A549 (cell line): ENCODE results near the gene PSMB7. TPM values are rescaled to one million over a fixed set of nuclear protein-coding genes. Genes with fewer than 3 reads are reported as not detected.

Experiments
- ATAC-seq, 2 experiments: fragments of 200-7000 bp in 1 of 2; fragments of >200 bp in 1 of 2; cut with Nextera tagmentation in 1 of 2; cut with Tn5 transposase in 1 of 2; 3 replicates each; pipeline versions ENCODE4 v1.8.0 to v1.9.1; 2018 to 2020; ENCODE audit warnings: mild to moderate bottlenecking in 1 of 2, moderate library complexity in 1 of 2
- CTCF ChIA-PET: fragments of 300-600 bp; sonication (Branson Sonifier 250); formaldehyde crosslinking; extraction: SDS; loops from one replicate; lab custom pipeline; 2021; ENCODE audit warnings: antibody characterized with exemption, inconsistent platforms; lab: Yijun Ruan, JAX
- POLR2A ChIA-PET: fragments of 350-600 bp; formaldehyde crosslinking; extraction: SDS; loops from one replicate; lab custom pipeline; 2021; ENCODE audit warnings: antibody characterized with exemption, inconsistent platforms; lab: Yijun Ruan, JAX
- DNase-seq, 2 experiments: peaks; one replicate each; pipeline versions ENCODE4 v3.0.0 to v3.0.0-alpha.2; 2011 to 2016; ENCODE audit warnings: low read depth in 1 of 2, low spot score in 1 of 2
- FAIRE-seq: peaks from 2 replicates; lab custom pipeline; 2011; peaks lifted over from hg19 to GRCh38; lab: Jason Lieb, UNC
- H3K27ac ChIP-seq, 2 experiments: fragments of >200 bp; sonication (Bioruptor Twin); formaldehyde crosslinking; 3 replicates each; pipeline ENCODE4 v1.5.1; 2016 to 2017
- H3K4me1 ChIP-seq: fragments of >200 bp; sonication (Bioruptor Twin); formaldehyde crosslinking; 3 replicates; pipeline ENCODE4 v1.6.1; 2016
- H3K4me2 ChIP-seq: fragments of >200 bp; sonication (Bioruptor Twin); formaldehyde crosslinking; 3 replicates; pipeline ENCODE4 v1.6.1; 2016
- H3K4me3 ChIP-seq: fragments of >200 bp; sonication (Bioruptor Twin); formaldehyde crosslinking; 3 replicates; pipeline ENCODE4 v1.5.1; 2016
- H3K9me3 ChIP-seq: fragments of >200 bp; sonication (Bioruptor Twin); formaldehyde crosslinking; 3 replicates; pipeline ENCODE4 v1.6.1; 2016
- BHLHE40 ChIP-seq: IDR thresholded peaks from 2 replicates; pipeline ENCODE4 v1.6.1; 2012; ENCODE audit warnings: low read depth, low read length, inconsistent platforms
- CBX2 ChIP-seq: fragments of 200-600 bp; sonication (generic); IDR thresholded peaks from 2 replicates; pipeline ENCODE4 v1.6.1; 2016; ENCODE audit warnings: low read depth, mild to moderate bottlenecking, borderline replicate concordance
- CBX8 ChIP-seq: fragments of 200-600 bp; sonication (generic); IDR thresholded peaks from 2 replicates; pipeline ENCODE4 v1.6.1; 2016
- CEBPB ChIP-seq, 2 experiments: fragments of >200 bp in 1 of 2; sonication (Bioruptor Twin) in 1 of 2; formaldehyde crosslinking in 1 of 2; IDR thresholded peaks; 2 replicates each; pipeline ENCODE4 v1.6.1; 2012 to 2016
- EP300 ChIP-seq, 2 experiments: fragments of >200 bp; sonication (Bioruptor Twin); formaldehyde crosslinking; IDR thresholded peaks; 2 replicates in 1 of 2; 3 replicates in 1 of 2; pipeline ENCODE4 v1.6.1; 2016 to 2017
- ESRRA ChIP-seq: fragments of 150-350 bp; IDR thresholded peaks from 2 replicates; pipeline ENCODE4 v1.6.1; 2014; ENCODE audit warnings: mild to moderate bottlenecking, low read length, borderline replicate concordance
- FOSL2 ChIP-seq, 2 experiments: fragments of 450-650 bp in 1 of 2; fragments of >200 bp in 1 of 2; sonication (Bioruptor Twin) in 1 of 2; formaldehyde crosslinking; IDR thresholded peaks; 2 replicates each; pipeline versions ENCODE4 v1.5.0 to v1.6.1; 2016 to 2020; ENCODE audit warnings: mild to moderate bottlenecking in 1 of 2, moderate library complexity in 1 of 2
- FOXS1 ChIP-seq: fragments of 250-450 bp; sonication (Bioruptor Pico); IDR thresholded peaks from 2 replicates; pipeline ENCODE4 v1.5.0; 2020; ENCODE audit warnings: mild to moderate bottlenecking, moderate library complexity
- HDAC2 ChIP-seq: fragments of 200-600 bp; sonication (generic); IDR thresholded peaks from 2 replicates; pipeline ENCODE4 v1.6.1; 2016
- MAZ ChIP-seq: fragments of 150-350 bp; IDR thresholded peaks from 2 replicates; pipeline ENCODE4 v1.6.1; 2014; ENCODE audit warnings: antibody characterized with exemption, low read depth, low read length, borderline replicate concordance
- MYC ChIP-seq: IDR thresholded peaks from 2 replicates; pipeline ENCODE4 v1.6.1; 2012; ENCODE audit warnings: mild to moderate bottlenecking, inconsistent platforms, low read length, improper control_type of control experiment, borderline replicate concordance
- NPAS2 ChIP-seq: fragments of 250-450 bp; sonication (Bioruptor Pico); IDR thresholded peaks from 2 replicates; pipeline ENCODE4 v1.8.0; 2022; ENCODE audit warnings: mild to moderate bottlenecking, moderate library complexity, borderline replicate concordance
- RAD21 ChIP-seq, 2 experiments: fragments of >200 bp in 1 of 2; sonication (Bioruptor Twin) in 1 of 2; formaldehyde crosslinking in 1 of 2; IDR thresholded peaks in 1 of 2; conservative IDR thresholded peaks in 1 of 2; 2 replicates in 1 of 2; 3 replicates in 1 of 2; pipeline ENCODE4 v1.6.1; 2012 to 2018; ENCODE audit warnings: inconsistent platforms in 1 of 2
- RCOR1 ChIP-seq: fragments of 150-350 bp; IDR thresholded peaks from 2 replicates; pipeline ENCODE4 v1.6.1; 2014; ENCODE audit warnings: antibody characterized with exemption, low read length, low read depth
- TP53 ChIP-seq: fragments of 250-450 bp; sonication (Bioruptor Pico); IDR thresholded peaks from 2 replicates; pipeline ENCODE4 v1.5.0; 2021; ENCODE audit warnings: mild to moderate bottlenecking, moderate library complexity
- ZC3H11A ChIP-seq: fragments of 450-650 bp; IDR thresholded peaks from 2 replicates; pipeline ENCODE4 v1.6.1; 2014; ENCODE audit warnings: antibody characterized with exemption, mild to moderate bottlenecking
- ZSCAN20 ChIP-seq: fragments of 250-450 bp; sonication (Bioruptor Pico); IDR thresholded peaks from 2 replicates; pipeline ENCODE4 v1.8.0; 2022; ENCODE audit warnings: mild to moderate bottlenecking, moderate library complexity
- WGBS: methylation state at CpG from one replicate; pipeline ENCODE4 v1.1.6; 2017; ENCODE audit errors: missing lambda C conversion rate; 5-methylcytosine and 5-hydroxymethylcytosine counted together
- polyA plus RNA-seq, 4 experiments: library from polyadenylated mRNA; depleted of rRNA in 3 of 4; stranded (reverse); fragments of >200 nt; fragmentation: RNase III in 1 of 4; extraction: RNeasy Plus Mini Kit Qiagen cat#74134 plus additional on column Dnase treatment in 1 of 4; gene quantifications; 2 replicates in 3 of 4; 3 replicates in 1 of 4; pipeline ENCODE4 v1.2.3, GENCODE V29; 2011 to 2017
- TF ChIP-seq, protein P1 (sequence below): IDR thresholded peaks from 2 replicates; pipeline ENCODE4 v1.6.1; 2012
- TF ChIP-seq, protein P2 (sequence below): fragments of >200 bp; sonication (Bioruptor Twin); formaldehyde crosslinking; IDR thresholded peaks from 2 replicates; pipeline ENCODE4 v1.6.1; 2016
- TF ChIP-seq, protein P3 (sequence below): fragments of 200-600 bp; sonication (generic); IDR thresholded peaks from 2 replicates; pipeline ENCODE4 v1.6.1; 2016; ENCODE audit warnings: antibody characterized with exemption, mild to moderate bottlenecking, moderate library complexity
- TF ChIP-seq, protein P4 (sequence below): fragments of >200 bp; sonication (Bioruptor Twin); formaldehyde crosslinking; IDR thresholded peaks from 3 replicates; pipeline ENCODE4 v1.6.1; 2016
- TF ChIP-seq, protein P5 (sequence below): IDR thresholded peaks from 2 replicates; pipeline ENCODE4 v1.6.1; 2012

Gene PSMB7
- polyA plus RNA-seq, 2 of the 4 experiments (the other 2 are of a cell fraction), result 332 to 418 TPM

DNA sequence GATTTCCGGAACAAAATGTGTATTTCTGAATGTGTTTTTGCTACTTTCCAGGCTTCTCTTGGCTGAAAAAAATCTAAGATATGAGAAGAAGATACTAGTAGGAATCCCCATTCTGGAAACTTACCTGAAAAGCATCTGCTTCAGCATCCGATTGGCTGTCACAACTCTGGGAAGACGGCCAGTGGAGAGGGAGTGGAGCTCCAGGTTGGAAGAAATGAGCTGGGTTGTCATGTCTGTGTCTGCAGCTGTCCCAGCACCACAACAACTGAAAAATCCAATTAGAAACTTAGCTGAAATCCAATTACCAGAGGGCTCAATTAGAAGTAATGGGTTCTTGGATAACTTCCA lies 3.0 kb downstream of the PSMB7 start:
- peak overlapping the region; percentile 61 to 72; a peak in 5 of 6 replicates for H3K27ac ChIP-seq
- DNase-seq, result no peak
- no peak overlapping the region for H3K4me3 ChIP-seq
- peak overlapping the region; percentile 60 for H3K4me2 ChIP-seq
- TF ChIP-seq FOSL2 (IDR thresholded peaks at IDR 0.05), result no peak
- TF ChIP-seq FOSL2 (CRISPR knock-in tag; IDR thresholded peaks at IDR 0.05), result 0 out of 2 replicates have a peak, but pooled peaks have one; percentile 2
- no peak for TF ChIP-seq CBX2
- TF ChIP-seq, all 56 proteins: peak for 1
- Histone ChIP-seq H3K4me1 (peaks cover 42% of the 10 kb centered on the region), H3K9me3 (0 out of 3 replicates have a peak, but pooled peaks cover 3% of the 10 kb centered on the region)
- WGBS, result 55% methylated on average over 3 of the region's 3 CpGs
- ChIA-PET POLR2A (interaction anchor here (0.6 kb wide), 1 partner anchor 220 kb away, joined by 3 read pairs; no protein-coding TSS in a partner anchor), CTCF (interaction anchor here (1.3 to 26.5 kb wide), 2 partner anchors 10 to 19 kb away, joined by 5 to 429 read pairs; no protein-coding TSS in a partner anchor)
- no peak for FAIRE-seq
- no peak for ATAC-seq

DNA sequence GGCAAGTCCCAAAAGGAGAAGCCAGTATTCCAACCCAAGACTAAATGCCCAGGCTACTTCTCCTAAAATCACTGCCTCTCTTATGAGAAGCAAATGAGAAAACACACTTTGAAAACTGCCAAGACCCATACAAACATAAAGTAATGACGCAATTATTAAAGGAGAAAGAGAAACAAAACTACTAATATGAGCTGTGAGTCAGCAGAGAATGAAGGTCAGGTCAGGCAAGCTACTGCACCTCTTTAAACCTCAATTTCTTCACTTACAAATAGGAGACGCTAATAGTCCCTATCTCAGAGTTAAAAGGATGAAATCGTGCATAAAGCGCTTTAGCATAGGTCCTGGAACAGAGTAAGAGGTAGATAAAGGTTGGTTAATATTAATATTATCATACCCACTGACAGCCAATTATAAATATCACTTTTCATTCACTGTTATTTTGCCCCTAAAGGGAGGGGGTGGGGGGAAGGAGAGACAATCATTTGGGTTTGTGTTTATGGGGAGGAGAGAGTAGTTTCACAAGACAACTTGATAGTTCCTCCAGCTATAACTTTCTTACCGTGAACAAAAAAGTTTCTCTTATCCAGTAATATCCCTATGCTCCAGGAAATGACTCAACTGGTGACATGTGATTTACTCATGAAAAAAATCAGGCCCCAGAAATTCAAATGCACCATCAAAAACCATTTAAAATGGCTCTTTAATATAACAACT lies 3.6 kb downstream of the PSMB7 start:
- POLR2A ChIA-PET, result interaction anchor here (0.6 kb wide), 1 partner anchor 220 kb away, joined by 3 read pairs; no protein-coding TSS in a partner anchor
- TF ChIP-seq MAZ, result no peak
- no peak for TF ChIP-seq TP53 (CRISPR knock-in tag)
- no peak for TF ChIP-seq MYC
- no peak for TF ChIP-seq FOXS1
- TF ChIP-seq, protein P1, sequence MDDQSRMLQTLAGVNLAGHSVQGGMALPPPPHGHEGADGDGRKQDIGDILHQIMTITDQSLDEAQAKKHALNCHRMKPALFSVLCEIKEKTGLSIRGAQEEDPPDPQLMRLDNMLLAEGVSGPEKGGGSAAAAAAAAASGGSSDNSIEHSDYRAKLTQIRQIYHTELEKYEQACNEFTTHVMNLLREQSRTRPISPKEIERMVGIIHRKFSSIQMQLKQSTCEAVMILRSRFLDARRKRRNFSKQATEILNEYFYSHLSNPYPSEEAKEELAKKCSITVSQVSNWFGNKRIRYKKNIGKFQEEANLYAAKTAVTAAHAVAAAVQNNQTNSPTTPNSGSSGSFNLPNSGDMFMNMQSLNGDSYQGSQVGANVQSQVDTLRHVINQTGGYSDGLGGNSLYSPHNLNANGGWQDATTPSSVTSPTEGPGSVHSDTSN, result no peak
- 0 out of 2 replicates have a peak, but pooled peaks have one; percentile 4 for TF ChIP-seq FOSL2 (IDR thresholded peaks at IDR 0.05)
- no peak for TF ChIP-seq FOSL2 (CRISPR knock-in tag; IDR thresholded peaks at IDR 0.05)
- TF ChIP-seq, all 56 proteins: peak for 1
- DNase-seq, result no peak
- 0 out of 6 replicates have a peak, but pooled peaks of 1 of the 2 experiments have one; percentile 30 for ATAC-seq
- Histone ChIP-seq H3K27ac (peak overlapping the region; percentile 61 to 72), H3K9me3 (0 out of 3 replicates have a peak, but pooled peaks cover 3% of the 10 kb centered on the region), H3K4me1 (peaks cover 42% of the 10 kb centered on the region), H3K4me2 (peak overlapping the region; percentile 60), H3K4me3 (no peak overlapping the region)
- no peak for FAIRE-seq
- CTCF ChIA-PET, result interaction anchor here (1.3 to 26.5 kb wide), 2 partner anchors 11 to 19 kb away, joined by 5 to 429 read pairs; no protein-coding TSS in a partner anchor
- WGBS, result 56% methylated on average over 5 of the region's 5 CpGs

DNA sequence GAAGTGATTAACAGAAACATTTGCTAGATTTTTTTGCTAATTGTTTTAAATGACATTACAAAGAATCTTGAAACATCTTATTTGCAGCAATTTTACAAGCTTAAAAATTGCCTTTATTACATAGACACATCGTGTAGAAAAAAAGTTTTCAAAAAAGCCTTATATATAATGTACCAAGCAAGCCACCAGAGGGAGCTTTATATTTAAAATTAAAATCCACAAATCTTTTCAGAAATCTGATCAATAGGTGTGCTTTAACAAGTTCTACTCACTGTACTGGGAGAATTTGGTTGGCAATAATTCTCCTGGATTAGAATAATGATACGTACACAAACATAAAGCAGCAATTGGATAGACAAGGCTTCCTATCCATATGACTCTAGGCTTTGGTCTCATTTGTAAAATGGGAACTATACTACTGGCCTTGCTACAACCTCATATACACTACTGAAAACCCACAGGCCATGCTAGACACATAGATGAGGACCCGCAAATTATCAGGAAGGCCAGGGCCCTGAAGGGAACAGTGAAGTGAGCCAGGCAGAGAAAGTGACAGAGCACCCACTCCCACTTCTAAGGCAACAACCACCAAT lies 4.8 kb downstream of the PSMB7 start:
- 54% methylated on average over 3 of the region's 3 CpGs for WGBS
- ChIA-PET POLR2A (interaction anchor here (0.5 to 1.1 kb wide), 3 partner anchors 127 to 250 kb away, joined by 3 to 6 read pairs (median 3); no protein-coding TSS in a partner anchor), CTCF (interaction anchor here (0.6 to 26.5 kb wide), 13 partner anchors 10 to 1473 kb away, joined by 3 to 429 read pairs (median 3); no protein-coding TSS in a partner anchor)
- no peaks in the 10 kb centered on the region for H3K9me3 ChIP-seq
- DNase-seq (no peak), FAIRE-seq (no peak), ATAC-seq (peak in 1 of 2 experiments; percentile 25; a peak in 2 of 6 replicates)
- H3K4me1 ChIP-seq, result peaks cover 42% of the 10 kb centered on the region
- no peak overlapping the region for H3K4me3 ChIP-seq
- no peak overlapping the region for H3K4me2 ChIP-seq
- H3K27ac ChIP-seq, result peak overlapping the region in 1 of 2 experiments; percentile 72; a peak in 1 of 6 replicates
- TF ChIP-seq TP53 (CRISPR knock-in tag) (no peak), CEBPB (IDR thresholded peaks at IDR 0.05) (no peak), ESRRA (no peak), HDAC2 (no peak), EP300 (IDR thresholded peaks at IDR 0.05) (no peak), NPAS2 (CRISPR knock-in tag) (no peak), ZSCAN20 (CRISPR knock-in tag) (no peak), RCOR1 (no peak), BHLHE40 (no peak), ZC3H11A (no peak), RAD21 (conservative IDR thresholded peaks at IDR 0.05 in 1 of 2, IDR thresholded peaks at IDR 0.05 in 1 of 2) (0 out of 5 replicates have a peak, but pooled peaks of 1 of the 2 experiments have one; percentile 9), CBX8 (no peak)
- TF ChIP-seq, protein P2, sequence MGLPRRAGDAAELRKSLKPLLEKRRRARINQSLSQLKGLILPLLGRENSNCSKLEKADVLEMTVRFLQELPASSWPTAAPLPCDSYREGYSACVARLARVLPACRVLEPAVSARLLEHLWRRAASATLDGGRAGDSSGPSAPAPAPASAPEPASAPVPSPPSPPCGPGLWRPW, result no peak
- TF ChIP-seq, protein P3, sequence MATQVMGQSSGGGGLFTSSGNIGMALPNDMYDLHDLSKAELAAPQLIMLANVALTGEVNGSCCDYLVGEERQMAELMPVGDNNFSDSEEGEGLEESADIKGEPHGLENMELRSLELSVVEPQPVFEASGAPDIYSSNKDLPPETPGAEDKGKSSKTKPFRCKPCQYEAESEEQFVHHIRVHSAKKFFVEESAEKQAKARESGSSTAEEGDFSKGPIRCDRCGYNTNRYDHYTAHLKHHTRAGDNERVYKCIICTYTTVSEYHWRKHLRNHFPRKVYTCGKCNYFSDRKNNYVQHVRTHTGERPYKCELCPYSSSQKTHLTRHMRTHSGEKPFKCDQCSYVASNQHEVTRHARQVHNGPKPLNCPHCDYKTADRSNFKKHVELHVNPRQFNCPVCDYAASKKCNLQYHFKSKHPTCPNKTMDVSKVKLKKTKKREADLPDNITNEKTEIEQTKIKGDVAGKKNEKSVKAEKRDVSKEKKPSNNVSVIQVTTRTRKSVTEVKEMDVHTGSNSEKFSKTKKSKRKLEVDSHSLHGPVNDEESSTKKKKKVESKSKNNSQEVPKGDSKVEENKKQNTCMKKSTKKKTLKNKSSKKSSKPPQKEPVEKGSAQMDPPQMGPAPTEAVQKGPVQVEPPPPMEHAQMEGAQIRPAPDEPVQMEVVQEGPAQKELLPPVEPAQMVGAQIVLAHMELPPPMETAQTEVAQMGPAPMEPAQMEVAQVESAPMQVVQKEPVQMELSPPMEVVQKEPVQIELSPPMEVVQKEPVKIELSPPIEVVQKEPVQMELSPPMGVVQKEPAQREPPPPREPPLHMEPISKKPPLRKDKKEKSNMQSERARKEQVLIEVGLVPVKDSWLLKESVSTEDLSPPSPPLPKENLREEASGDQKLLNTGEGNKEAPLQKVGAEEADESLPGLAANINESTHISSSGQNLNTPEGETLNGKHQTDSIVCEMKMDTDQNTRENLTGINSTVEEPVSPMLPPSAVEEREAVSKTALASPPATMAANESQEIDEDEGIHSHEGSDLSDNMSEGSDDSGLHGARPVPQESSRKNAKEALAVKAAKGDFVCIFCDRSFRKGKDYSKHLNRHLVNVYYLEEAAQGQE, result no peak
- TF ChIP-seq, protein P4, sequence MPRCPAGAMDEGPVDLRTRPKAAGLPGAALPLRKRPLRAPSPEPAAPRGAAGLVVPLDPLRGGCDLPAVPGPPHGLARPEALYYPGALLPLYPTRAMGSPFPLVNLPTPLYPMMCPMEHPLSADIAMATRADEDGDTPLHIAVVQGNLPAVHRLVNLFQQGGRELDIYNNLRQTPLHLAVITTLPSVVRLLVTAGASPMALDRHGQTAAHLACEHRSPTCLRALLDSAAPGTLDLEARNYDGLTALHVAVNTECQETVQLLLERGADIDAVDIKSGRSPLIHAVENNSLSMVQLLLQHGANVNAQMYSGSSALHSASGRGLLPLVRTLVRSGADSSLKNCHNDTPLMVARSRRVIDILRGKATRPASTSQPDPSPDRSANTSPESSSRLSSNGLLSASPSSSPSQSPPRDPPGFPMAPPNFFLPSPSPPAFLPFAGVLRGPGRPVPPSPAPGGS, result no peak
- TF ChIP-seq, protein P5, sequence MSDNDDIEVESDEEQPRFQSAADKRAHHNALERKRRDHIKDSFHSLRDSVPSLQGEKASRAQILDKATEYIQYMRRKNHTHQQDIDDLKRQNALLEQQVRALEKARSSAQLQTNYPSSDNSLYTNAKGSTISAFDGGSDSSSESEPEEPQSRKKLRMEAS, result no peak
- TF ChIP-seq, protein P1, result no peak
